NCI-H526 treated with DMSO at 0.1 percent for 48 hours (cell line): ENCODE results near the gene ABI3.
"Not testable (repeated sequence)": the region's sequence is repeated elsewhere in the genome, so short reads cannot be mapped to it uniquely, and the experiment has no call there.

Source experiments
- DNase-seq: peaks from one replicate; lab custom pipeline; 2025; lab: John Stamatoyannopoulos, UW

The ABI3 gene

DNA sequence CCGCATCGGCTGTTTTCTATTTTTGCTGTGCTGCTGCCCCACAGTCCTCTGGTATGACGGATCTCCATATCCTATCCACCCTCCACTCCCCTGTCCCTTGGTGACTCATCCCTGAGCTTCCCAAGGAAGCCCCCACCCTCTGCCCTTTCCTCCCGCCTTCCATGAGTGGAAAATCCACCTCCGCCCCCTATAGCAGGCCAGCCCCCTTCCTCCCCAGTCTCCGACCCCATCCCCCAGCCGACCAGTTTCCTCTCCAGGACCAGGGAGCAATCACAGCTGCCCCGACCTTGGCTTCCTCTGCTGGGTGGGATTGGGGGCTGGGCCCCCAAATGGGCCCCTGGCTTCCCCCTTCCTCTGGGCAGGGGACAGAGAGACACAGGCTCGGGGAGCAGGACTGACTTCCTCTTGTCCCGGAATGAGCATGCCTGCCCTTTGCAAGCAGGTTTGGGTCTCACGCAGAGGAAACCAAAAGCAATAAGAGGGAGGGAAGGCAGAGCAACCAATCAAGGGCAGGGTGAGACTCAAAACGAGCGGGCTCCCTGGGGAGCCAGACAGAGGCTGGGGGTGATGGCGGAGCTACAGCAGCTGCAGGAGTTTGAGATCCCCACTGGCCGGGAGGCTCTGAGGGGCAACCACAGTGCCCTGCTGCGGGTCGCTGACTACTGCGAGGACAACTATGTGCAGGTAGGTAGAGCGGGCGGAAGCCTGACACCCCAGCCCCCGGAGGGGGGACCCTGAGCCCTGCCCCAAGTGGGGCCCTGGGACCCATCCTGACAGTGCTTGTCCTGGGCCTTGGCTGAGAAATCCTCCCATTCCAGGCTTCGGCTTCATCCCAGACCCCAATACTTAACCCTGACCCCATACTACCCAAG is at the start of gene ABI3, which contains the start of gene GNGT2:
Gene ABI3 (plus strand): TSS at position 550 of the 872 bp plus-strand sequence. CDS start 18 bp downstream, at position 568.
Gene GNGT2 (minus strand): TSS at position 417 of the 872 bp plus-strand sequence. CDS start 3,152 bp downstream, outside the sequence.
- no peak for DNase-seq

DNA sequence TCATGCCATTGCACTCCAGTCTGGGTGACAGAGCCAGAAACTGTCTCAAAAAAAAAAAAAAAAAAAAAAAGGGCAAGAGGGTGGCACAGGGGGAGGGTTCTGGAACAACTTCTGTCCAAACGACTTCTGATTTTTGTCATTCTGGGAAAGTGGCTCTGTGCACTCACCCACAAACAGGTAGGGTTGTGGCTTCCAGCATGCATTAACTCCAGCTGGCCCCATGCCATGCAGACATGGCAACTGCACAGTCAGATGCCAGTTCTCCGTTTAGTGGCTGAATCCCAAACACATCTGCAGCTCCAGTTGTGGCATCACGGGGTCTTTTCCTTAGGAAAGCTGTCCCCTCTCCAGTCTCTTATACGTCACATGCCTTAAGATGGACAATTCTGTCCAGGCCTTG is 47.6 kb upstream of the ABI3 start:
- DNase-seq: no peak

DNA sequence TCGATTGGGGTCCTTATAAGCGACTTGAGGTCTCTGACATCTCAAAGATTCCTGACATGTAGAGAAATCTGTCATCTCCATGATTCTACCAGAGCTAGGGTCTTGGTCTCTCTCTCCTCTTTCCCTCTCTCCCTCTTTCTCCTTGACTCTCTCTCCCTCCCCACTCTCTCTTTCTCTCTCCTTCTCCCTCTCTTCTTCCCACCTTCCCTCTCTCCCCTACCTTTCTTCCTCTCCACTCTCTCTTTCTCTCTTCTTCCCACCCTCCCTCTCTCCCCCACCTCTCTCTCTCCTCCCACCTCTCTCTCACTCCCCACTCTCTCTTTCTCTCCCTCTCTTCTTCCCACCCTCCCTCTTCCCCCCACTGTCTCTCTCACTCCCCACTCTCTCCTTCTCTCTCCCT is 45.4 kb upstream of the ABI3 start:
- DNase-seq: no peak

GRCh38 chr17:49168706-49169105 is 41.8 kb upstream of the ABI3 start:
- no peak for DNase-seq

DNA sequence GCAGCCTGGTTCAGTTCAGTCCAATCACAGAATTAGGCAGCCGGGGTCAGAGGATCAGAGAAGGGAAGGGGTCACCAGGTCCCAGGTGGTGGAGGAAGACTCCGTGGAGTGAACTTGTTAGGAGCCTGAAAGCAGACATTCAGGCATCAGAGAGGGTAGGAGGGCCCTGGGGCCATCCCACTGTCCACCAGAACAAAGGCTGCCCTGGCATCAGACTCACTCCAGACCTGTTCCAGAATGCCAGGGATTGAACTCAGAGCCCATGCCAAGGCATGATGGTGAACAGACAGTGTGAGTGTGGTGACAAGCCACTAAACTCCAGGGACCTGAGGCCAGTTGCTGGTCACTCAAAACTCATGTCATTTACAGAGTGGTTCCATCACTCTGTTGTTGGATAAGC is 40.3 kb upstream of the ABI3 start:
- DNase-seq: no peak

DNA sequence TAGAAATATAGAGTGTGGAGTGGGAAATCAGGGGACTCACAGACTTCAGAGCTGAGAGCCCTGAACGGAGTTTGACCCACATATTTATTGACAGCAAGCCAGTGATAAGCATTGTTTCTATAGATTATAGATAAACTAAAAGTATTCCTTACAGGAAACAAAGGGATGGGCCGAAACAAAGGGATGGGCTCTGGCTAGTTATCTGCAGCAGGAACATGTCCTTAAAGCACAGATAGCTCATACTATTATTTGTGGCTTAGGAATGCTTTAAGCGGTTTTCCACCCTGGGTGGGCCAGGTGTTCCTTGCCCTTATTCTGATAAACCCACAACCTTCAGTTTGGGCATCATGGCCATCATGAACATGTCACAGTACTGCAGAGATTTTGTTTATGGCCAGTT is 39.8 kb upstream of the ABI3 start:
- not testable (repeated sequence) for DNase-seq

GRCh38 chr17:49175978-49176377 is 34.5 kb upstream of the ABI3 start:
- not testable (repeated sequence) for DNase-seq

DNA sequence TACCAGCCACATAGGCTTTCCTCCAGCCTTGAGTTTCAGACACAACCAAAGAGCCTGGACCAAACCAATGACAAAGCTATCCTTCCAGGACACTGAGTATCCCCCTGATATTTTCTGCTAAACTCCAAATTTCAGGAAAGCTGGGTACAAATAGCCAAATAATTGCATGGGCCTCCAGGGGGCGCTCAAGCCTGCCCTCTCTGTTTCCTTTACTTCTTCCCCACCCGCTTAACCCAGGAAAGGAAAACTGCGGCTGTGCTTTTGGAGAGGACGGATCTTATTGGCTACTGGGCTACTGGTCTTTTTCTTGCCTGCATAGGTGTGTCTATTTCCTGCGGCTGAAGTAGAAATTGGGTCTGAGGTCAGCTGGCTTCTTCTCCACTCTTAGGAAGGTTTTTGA is 30.2 kb upstream of the ABI3 start:
- peak; percentile 36 for DNase-seq

DNA sequence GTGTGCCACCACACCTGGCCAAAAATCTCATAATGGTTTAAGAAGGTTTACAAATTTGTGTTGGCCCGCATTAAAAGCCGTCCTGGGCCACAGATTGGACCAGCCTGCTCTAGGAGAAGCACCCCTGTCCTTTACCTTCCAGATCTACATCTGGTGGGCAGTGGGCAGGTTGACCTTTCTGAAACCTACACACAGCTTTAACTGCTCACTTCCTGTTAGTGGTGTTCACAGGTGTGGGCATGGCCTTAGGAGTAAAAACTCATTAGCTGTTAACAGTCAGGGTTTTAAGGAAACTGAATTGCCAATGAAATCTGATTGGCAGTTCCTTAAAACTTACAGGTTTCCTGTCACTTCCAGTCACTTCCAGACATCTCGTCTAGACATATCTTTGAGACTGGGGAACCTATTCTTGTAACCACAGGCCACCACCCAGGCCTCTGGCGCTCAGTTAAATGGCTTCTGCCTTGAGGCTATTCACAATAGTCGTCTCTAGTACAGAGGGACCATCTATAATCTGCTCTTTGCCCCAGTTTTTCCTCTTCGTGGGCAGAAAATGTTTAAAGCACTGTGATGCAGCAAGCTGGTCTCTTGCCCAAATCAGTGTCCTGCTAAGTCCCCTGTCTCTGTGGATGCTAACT is 29.4 kb upstream of the ABI3 start:
- no peak for DNase-seq

GRCh38 chr17:49183341-49183740 is 27.2 kb upstream of the ABI3 start:
- no peak for DNase-seq

- DNase-seq: no peak
These were observed 26.7 kb upstream of the ABI3 start for GRCh38 chr17:49183801-49184200.

DNA sequence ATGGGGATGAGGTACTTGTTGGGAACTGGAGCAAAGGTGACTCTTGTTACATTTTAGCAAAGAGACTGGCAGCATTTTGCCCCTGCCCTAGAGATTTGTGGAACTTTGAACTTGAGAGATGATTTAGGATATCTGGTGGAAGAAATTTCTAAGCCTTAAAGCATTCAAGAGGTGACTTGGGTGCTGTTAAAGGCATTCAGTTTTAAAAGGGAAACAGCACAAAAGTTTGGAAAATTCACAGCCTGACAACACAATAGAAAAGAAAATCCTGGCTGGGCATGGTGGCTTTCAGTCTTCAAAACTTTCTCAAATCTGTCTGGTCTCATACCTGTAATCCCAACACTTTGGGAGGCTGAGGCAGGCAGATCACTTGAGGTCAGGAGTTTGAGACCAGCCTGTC is 26.0 kb upstream of the ABI3 start:
- not testable (repeated sequence) for DNase-seq

DNA sequence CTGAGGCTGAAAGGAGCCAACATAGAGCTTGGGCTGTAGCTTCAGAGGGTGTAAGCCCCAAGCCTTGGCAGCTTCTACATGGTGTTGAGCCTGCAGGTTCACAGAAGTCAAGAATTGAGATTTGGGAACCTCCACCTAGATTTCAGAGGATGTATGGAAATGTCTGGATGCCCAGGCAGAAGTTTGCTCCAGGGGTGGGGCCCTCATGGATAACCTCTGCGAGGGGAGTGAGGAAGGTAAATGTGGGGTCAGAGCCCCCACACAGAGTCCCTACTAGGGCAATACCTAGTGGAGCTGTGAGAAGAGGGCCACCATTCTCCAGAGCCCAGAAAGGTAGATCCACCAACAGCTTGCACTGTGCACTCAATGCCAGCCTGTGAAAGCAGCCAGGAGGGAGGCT is 25.1 kb upstream of the ABI3 start:
- DNase-seq: not testable (repeated sequence)

DNA sequence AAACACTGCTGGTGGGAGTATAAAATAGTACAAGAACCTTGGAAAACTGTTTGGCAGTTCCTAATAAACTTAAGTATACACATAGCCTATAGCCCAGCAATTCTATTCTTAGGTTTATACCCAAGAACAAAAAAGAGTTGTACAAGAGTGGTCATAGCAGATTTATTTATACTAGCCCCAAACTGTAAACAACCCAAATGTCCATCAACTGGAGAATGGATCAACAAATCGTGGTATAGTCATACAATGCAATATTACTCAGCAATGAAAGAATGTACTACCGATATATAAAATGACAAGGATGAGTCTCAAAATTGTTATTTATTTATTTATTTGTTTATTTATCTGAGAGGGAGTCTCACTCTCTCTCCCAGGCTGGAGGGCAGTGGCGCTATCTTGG is 23.2 kb upstream of the ABI3 start:
- DNase-seq: no peak

DNA sequence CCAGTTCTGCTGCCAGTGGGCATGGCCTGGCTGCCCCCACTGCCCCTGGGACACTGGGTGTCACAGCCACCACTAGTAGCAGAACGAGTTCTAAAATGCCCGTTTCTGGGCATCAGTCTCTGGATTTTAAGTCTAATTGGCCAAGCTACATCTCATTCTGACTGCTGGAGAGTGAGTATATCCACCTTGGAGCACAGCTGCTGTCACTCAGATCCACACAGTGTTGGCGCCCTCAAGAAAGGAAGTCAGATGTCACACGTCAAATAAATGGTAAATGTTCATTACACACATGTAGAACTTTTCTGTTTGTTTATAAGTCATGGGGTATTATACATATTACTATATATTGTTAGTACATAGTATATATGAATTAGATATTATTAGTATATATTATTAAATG is 19.6 kb upstream of the ABI3 start:
- no peak for DNase-seq

- no peak for DNase-seq
These were observed 19.0 kb upstream of the ABI3 start for GRCh38 chr17:49191409-49191916.

GRCh38 chr17:49191917-49192741 is 18.4 kb upstream of the ABI3 start:
- peak; percentile 97 for DNase-seq

- DNase-seq: peak; percentile 30
These were observed 16.8 kb upstream of the ABI3 start for GRCh38 chr17:49193513-49194296.

DNA sequence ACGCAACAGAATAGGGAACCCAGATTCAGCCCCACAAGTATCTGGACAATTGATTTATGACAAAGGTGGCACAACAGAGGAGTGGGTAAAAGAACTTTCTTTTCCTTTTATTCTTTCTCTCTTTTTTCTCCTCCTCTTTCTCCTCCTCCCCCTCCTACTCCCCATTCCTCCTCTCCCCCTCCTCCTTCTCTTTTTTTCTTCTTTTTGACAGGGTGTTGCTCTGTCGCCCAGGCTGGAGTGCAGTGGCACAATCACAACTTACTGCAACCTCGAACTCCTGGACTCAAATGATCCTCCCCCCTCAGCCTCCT is 16.3 kb upstream of the ABI3 start:
- no peak for DNase-seq

DNA sequence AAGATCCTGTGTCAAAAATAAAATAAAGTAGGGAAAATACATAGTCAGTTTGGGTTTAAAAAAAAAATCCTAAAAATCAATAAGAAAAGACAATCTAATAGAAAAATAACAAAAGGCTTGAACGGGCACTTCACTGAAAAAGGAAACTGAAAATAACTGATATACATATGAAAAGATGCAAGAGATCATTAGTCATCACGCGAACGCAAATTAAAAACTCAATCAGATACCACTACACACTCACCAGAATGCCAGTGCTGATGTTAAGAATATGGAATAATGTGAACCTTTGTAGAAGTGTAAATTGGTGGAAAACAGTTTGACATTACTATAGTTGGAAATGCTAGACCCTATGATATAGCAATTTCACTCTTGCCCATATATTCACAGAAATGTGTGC is 14.8 kb upstream of the ABI3 start:
- no peak for DNase-seq

DNA sequence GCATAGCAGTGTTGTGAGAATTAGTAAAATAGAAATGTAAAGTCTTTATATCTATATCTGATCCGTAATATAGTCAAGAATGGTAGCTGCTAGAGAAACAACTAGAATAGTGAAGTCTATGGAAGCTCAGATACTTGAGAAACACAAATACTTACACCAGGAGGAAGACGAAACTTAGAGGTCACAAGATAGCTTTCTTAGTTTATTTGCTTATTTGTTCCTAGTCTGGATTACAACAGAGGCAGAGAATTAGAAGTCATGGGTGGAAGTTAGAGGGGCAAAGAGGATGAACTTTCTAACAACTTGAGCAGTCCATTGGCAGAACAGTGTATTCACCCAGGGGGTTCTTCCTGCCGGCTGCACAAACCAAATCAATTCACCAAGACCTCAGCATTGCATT is 14.0 kb upstream of the ABI3 start:
- no peak for DNase-seq
